ENCODE data around the gene PACC1. TPM values are rescaled to one million over a fixed set of nuclear protein-coding genes. Genes with fewer than 3 reads are reported as not detected.

PACC1 gene
- total RNA-seq, 4 donors from 2014 or later: 2.4 to 16.0 (median 8.8) TPM

GRCh38 chr1:212451416-212452322 is 37.0 kb upstream of the PACC1 start:
- TF ChIP-seq CTCF (IDR thresholded peaks at IDR 0.05; ENCODE audit: low read depth): no peak

DNA sequence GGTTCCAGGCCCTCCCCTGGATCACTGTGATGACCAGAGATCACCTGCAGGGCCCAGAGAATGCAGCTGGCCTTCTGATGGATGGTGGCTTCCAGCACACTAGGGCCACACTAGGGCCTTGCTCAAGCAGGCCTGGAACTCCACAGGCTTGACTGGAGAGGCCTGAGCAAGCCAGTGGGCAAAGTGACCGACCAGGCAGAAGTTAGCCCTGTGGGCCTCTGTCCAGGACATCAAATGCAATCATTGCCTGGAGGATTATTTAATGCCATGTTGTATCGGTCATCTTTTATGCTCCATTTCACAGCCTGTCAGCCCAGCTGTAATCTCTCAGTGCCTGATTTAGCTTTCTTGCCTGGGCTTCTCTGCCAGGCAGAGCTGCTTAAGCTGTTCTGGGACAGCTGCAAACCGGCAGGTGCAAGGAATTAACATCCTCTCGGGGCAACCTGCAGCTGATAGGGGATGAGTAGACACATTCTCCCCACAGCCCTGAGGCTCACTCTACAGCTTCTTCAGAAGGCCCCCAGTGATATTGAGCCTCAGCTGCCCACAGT is 35.7 kb upstream of the PACC1 start:
- no peak for TF ChIP-seq CTCF (IDR thresholded peaks at IDR 0.05; ENCODE audit: low read depth)

DNA sequence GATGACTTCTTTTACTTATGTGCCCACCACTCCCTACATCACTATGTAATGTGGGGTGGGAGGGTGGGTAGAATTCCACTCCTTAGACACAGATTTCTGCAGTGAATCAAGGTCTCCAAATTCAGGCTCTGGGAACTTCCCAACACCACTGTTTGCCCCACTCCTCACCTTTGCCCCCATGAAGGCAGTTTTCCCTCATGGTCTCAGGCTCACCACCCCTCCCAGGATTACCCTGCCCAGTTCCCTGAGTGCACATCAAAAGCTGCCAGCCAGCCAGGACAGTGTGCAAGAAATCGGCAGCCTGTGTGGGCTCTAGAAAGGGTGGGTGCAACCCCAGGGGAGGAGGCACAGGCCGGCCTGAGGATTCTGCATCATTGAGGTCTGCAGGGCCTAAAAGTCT is 32.8 kb upstream of the PACC1 start:
- TF ChIP-seq CTCF (IDR thresholded peaks at IDR 0.05; ENCODE audit: low read depth): no peak

DNA sequence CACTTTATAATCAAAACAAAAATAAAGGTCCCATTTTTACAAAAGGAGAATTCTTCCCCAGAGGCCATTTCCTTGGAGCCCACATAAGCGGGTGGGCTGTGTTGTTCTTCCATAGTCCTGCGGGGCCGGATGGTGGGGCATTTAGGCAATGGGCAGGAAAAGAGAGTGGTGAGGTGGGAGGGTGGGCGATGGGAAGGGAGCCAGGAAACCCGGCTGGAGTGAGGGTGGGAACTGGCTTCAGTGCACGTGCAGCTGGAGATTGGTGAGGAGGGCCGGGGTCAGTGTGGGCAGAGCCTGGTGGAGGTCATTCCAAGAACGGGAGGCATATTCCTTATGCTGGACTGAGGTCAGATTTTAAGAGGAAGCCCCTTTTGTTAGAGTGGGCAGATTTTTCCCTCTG is 31.6 kb upstream of the PACC1 start:
- no peak for TF ChIP-seq CTCF (IDR thresholded peaks at IDR 0.05; ENCODE audit: low read depth)

GRCh38 chr1:212442408-212442807 is 27.7 kb upstream of the PACC1 start:
- TF ChIP-seq CTCF (IDR thresholded peaks at IDR 0.05; ENCODE audit: low read depth): no peak

DNA sequence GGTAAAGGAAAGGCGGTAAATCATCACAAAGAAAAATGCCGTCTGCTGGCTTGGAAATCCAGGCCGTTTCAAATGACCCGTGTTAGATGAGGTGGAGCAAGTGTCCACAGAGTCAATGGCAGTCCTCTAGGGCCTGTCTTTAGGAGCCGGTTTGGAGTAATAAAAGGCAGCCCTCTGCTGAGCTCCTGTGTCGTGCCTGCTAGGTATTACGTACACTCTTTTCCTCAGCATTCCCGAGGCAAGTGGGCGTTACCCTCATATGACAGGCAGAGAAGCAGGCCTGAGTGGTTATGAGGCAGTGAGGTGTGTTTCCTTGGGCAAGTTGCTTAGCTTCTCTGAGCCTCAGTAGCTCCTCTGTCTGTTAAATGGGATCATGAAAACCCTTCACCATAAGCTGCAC is 25.7 kb upstream of the PACC1 start:
- TF ChIP-seq CTCF (IDR thresholded peaks at IDR 0.05; ENCODE audit: low read depth): no peak

DNA sequence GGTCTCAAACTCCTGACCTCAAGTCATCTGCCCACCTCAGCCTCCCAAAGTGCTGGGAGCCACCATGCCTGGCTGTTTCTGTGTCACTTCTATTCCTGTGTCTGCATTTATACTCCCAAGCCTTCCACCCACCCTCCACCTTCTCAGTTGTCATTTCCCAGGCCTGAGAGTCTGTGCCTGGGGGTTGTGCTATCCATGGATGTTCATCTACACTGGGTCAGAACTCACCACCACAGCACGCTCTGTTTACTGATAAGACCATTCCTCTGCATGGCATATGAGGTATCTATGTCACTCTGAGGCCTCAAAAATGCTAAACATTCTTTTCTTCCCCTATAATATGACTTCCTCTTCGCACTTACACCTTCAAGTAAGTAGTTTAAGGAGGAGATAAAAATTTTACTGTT is 24.1 kb upstream of the PACC1 start:
- TF ChIP-seq CTCF (IDR thresholded peaks at IDR 0.05; ENCODE audit: low read depth): no peak

All from subcutaneous adipose tissue (tissue), 4 donors.